Heart right ventricle (tissue), 16 donors: ENCODE measurements around the gene PIWIL4. TPM values are rescaled to one million over a fixed set of nuclear protein-coding genes. Genes with fewer than 3 reads are reported as not detected.

Experiments used
- ATAC-seq, 8 donors: fragments of 200-7000 bp; cut with Tn5 transposase; one replicate each; pipeline ENCODE4 v1.9.1; 2020; ENCODE audit warnings: mild to moderate bottlenecking in 8 of 8, moderate library complexity in 8 of 8, moderate number of reproducible peaks in 1 of 8
- DNase-seq, 2 donors: peaks; one replicate each; pipeline ENCODE4 v3.0.0-alpha.2; 2020
- H3K27ac ChIP-seq, 10 donors: fragments of 200-600 bp; sonication (generic) in 2 of 10; one replicate each; pipeline versions ENCODE4 v1.5.0 to v1.8.0; 2020 to 2022; ENCODE audit warnings: mild to moderate bottlenecking in 3 of 10
- H3K27me3 ChIP-seq, 7 donors: fragments of 200-600 bp; one replicate each; pipeline ENCODE4 v1.8.0; 2021 to 2022; ENCODE audit warnings: mild to moderate bottlenecking in 2 of 7
- H3K36me3 ChIP-seq, 9 donors: fragments of 200-600 bp; sonication (generic) in 1 of 9; one replicate each; pipeline versions ENCODE4 v1.5.0 to v1.8.0; 2020 to 2022; ENCODE audit warnings: mild to moderate bottlenecking in 2 of 9
- H3K4me1 ChIP-seq, 9 donors: fragments of 200-600 bp; sonication (generic) in 1 of 9; one replicate each; pipeline versions ENCODE4 v1.5.0 to v1.8.0; 2020 to 2022; ENCODE audit warnings: mild to moderate bottlenecking in 4 of 9
- H3K4me3 ChIP-seq, 10 donors: fragments of 200-600 bp; sonication (generic) in 2 of 10; one replicate each; pipeline versions ENCODE4 v1.5.0 to v1.8.0; 2020 to 2022; ENCODE audit warnings: mild to moderate bottlenecking in 7 of 10, moderate library complexity in 2 of 10
- H3K9me3 ChIP-seq, 11 donors: fragments of 200-600 bp in 10 of 11; sonication (generic) in 2 of 11; one replicate each; pipeline versions ENCODE4 v1.5.0 to v1.8.0; 2013 to 2022; ENCODE audit warnings: mild to moderate bottlenecking in 2 of 11, control low read depth in 1 of 11, moderate library complexity in 1 of 11
- WGBS, 2 donors: extraction: QIAGEN DNeasy Blood & Tissue Kit; methylation state at CpG; one replicate each; pipeline ENCODE4 v1.1.7; 2013; ENCODE audit warnings: inconsistent platforms in 1 of 2; 5-methylcytosine and 5-hydroxymethylcytosine counted together
- intact Hi-C, 10 donors: fragments of 100-400 bp; cut with DNase I; formaldehyde crosslinking; loops; one replicate each; pipeline versions ENCODE4 v1.11.1 to v1.14.2; 2022
- long read RNA-seq, 3 donors: library from polyadenylated mRNA; unstranded; transcript quantifications; one replicate each; pipeline ENCODE4 v2.0.0, GENCODE V29; 2020 to 2021
- polyA plus RNA-seq, 2 donors: library from polyadenylated mRNA; stranded (reverse); fragments of 200-250 nt; gene quantifications; one replicate each; pipeline ENCODE4 v1.2.3, GENCODE V29; 2013
- total RNA-seq, 10 donors: library from RNA; stranded (reverse); fragmentation: NEBNext Ultra II Directional in 3 of 10; extraction: Animal tissue kit (Norgen Biotek cat#: 25700) in 3 of 10; gene quantifications; one replicate each; pipeline versions ENCODE4 v1.2.1 to v1.2.4, GENCODE V29; 2021 to 2023
- TF ChIP-seq, protein P1 (sequence below), 9 donors: fragments of 200-600 bp; sonication (generic) in 2 of 9; IDR thresholded peaks; one replicate each; pipeline versions ENCODE4 v1.5.0 to v1.8.0; 2021 to 2022; ENCODE audit warnings: antibody characterized with exemption in 9 of 9, mild to moderate bottlenecking in 5 of 9, moderate library complexity in 1 of 9
- donor health status: Arrhythmogenic right ventricular cardiomyopathy.
- donor health status: ischemic (EF 13 %, LVEDD 7.1; RV severe dilation, severe dysfunction).
- donor health status: healthy with polysubstance abuse.
- donor health status: DM: no; HTN: yes; CAD: no.
- donor health status: DM: no; HTN: no; CAD: no.
- donor health status: ischemic (EF 25% LVEDD 6.9; RV normal size, moderate dysfunction).
- donor health status: ischemic (EF 25% LVEDD 5.7; RV mildly dilated, moderate dysfunction).
- donor health status: healthy.
- donor health status: DM: yes; HTN: yes; CAD: no.
- donor health status: Ischemic cardiomyopathy.
- donor health status: ischemic (EF 35%, LVEDD 5.7; RV mildly dilated, moderate dysfunction).
- donor health status: nonischemic (EF 11% LVEDD 7.7; RV severe dilation, severe dysfunction).
- donor health status: DM: yes; HTN: yes; CAD: no.
- donor health status: PGD.
- donor health status: ischemic (EF 29% LVEDD 5.4; RV normal size, mild dysfunction).
- donor health status: nonischemic (EF 23%, LVEDD 6.1; RV moderate dilation, normal function).

The PIWIL4 gene
- total RNA-seq (1 to 10 TPM in 8 of 10 donors, under 1 TPM in 2; 0.37 to 1.9 (median 1.3) TPM), polyA plus RNA-seq (1 to 10 TPM in 1 of 2 donors, under 1 TPM in 1; 0.70 to 2.6 TPM)
- long read RNA-seq, donor 1 = 0 reads
- long read RNA-seq, donor 2 = 0 reads
- long read RNA-seq, donor 3 = 0 reads

DNA sequence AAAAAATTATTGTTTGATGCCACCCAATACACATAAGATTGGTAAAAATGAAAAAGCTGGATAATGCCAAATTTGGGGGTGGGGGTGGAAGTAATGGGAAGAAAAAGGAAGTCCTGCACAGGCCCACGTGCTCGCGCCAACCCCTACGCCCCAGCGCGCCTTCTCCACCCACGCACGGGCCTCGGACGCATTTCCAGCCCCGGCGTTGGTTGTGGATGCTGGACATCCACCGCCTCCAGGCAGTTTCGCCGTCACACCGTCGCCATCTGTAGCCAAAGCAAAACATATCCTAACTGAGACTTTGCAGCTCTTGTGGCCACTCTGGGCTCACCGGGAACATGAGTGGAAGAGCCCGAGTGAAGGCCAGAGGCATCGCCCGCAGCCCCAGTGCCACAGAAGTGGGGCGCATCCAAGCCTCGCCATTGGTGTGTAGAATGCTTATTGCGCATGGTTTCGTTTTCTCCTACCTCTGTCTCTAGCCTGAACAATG, at the start of gene PIWIL4:
TSS of gene PIWIL4 (plus strand) at position 188 of the 490 bp plus-strand sequence. CDS start at position 339, 151 bp downstream.
- no peaks in the 10 kb centered on the region for H3K9me3 ChIP-seq

DNA sequence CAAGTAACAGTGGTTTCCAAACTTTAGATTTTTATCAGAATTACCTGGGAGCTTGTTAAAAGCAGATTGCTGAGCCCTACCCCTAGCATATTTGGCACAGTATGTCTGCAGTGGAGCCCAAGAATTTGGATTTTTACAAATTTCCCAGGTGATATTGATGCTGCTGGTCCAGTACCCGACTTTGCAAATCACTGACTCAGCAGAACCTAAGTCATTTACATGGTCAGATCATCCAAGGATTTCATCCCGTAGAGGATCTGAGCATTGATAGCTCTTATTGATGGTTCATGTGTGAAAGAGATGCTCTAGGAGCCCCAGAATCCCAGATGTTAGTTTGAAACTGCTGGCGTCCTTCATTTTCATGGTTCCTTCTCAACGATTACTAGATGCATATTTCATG, 48.9 kb upstream of the PIWIL4 start:
- no peak overlapping the region for H3K27ac ChIP-seq
- TF ChIP-seq, protein P1, sequence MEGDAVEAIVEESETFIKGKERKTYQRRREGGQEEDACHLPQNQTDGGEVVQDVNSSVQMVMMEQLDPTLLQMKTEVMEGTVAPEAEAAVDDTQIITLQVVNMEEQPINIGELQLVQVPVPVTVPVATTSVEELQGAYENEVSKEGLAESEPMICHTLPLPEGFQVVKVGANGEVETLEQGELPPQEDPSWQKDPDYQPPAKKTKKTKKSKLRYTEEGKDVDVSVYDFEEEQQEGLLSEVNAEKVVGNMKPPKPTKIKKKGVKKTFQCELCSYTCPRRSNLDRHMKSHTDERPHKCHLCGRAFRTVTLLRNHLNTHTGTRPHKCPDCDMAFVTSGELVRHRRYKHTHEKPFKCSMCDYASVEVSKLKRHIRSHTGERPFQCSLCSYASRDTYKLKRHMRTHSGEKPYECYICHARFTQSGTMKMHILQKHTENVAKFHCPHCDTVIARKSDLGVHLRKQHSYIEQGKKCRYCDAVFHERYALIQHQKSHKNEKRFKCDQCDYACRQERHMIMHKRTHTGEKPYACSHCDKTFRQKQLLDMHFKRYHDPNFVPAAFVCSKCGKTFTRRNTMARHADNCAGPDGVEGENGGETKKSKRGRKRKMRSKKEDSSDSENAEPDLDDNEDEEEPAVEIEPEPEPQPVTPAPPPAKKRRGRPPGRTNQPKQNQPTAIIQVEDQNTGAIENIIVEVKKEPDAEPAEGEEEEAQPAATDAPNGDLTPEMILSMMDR (IDR thresholded peaks at IDR 0.05) = no peak
- no peaks in the 10 kb centered on the region for H3K9me3 ChIP-seq
- no peak overlapping the region for H3K4me3 ChIP-seq
- H3K36me3 ChIP-seq = no peaks in the 10 kb centered on the region
- intact Hi-C loops = loop anchor here in 4 of 10 donors (2.0 to 5.0 kb wide), 4 partner anchors 44 to 85 kb away; no protein-coding TSS in a partner anchor
- DNase-seq = no peak
- 65 to 79% methylated on average over 4 of the region's 4 CpGs for WGBS, 2 donors
- H3K4me1 ChIP-seq = peaks cover 0 to 5% (median 0%) of the 10 kb centered on the region in 9 donors
- peaks cover 0 to 8% (median 4%) of the 10 kb centered on the region in 7 donors for H3K27me3 ChIP-seq
- no peak for ATAC-seq

More for the DNA sequence above, at the start of gene PIWIL4:
- peaks cover 0 to 17% (median 8%) of the 10 kb centered on the region in 9 donors for H3K4me1 ChIP-seq
- ATAC-seq (no peak), DNase-seq (no peak)
- TF ChIP-seq, protein P1 (IDR thresholded peaks at IDR 0.05) = no peak
- WGBS, 2 donors = 93 to 94% methylated on average over 25 of the region's 25 CpGs
- no peaks in the 10 kb centered on the region for H3K27me3 ChIP-seq
- no peaks in the 10 kb centered on the region for H3K36me3 ChIP-seq
- intact Hi-C loops = no loop called here
- H3K27ac ChIP-seq = no peak within 1 kb of the TSS
- H3K4me3 ChIP-seq = no peak within 1 kb of the TSS

DNA sequence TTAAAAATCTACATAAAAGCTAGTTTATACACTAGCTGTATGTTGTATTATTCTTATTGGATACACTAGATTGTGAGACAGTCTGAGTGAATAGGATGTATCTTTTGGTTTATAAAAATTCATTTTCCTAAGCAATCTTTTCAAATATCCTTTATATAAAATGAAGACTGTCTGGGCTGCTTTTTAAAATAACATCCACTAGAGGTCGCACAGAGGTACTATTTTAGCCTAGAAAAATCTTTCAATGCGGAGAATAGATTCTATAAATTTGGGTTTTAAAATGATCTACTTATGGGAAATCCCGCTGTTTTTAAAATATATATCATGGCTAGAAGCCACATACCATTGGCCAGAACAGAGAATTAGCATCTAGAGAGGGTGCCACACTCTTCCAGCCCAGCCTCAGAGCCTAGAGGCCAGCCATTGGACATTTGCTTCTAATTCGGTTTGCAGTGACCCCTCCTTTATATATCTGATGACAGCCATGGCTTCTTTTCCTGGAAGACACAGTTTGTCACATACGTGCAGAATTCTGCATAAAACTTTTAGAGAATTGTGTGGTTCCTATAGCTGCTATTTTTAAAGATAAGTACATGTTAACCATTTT, 47.6 kb upstream of the PIWIL4 start:
- no peak for DNase-seq
- WGBS, 2 donors = 13 to 16% methylated on average over 5 of the region's 5 CpGs
- no peaks in the 10 kb centered on the region for H3K9me3 ChIP-seq
- TF ChIP-seq, protein P1 (IDR thresholded peaks at IDR 0.05) = peak; percentile 37 to 80 (median 69)
- H3K27me3 ChIP-seq = peaks cover 0 to 8% (median 0%) of the 10 kb centered on the region in 7 donors
- no peak overlapping the region for H3K27ac ChIP-seq
- intact Hi-C loops = loop anchor here in 9 of 10 donors (2.0 to 10.0 kb wide), 6 partner anchors 38 to 375 kb away; no protein-coding TSS in a partner anchor
- H3K4me3 ChIP-seq = no peak overlapping the region
- no peaks in the 10 kb centered on the region for H3K36me3 ChIP-seq
- peak in 3 of 8 donors; percentile 23 to 46 (median 44) for ATAC-seq
- peaks cover 0 to 5% (median 0%) of the 10 kb centered on the region in 9 donors for H3K4me1 ChIP-seq

DNA sequence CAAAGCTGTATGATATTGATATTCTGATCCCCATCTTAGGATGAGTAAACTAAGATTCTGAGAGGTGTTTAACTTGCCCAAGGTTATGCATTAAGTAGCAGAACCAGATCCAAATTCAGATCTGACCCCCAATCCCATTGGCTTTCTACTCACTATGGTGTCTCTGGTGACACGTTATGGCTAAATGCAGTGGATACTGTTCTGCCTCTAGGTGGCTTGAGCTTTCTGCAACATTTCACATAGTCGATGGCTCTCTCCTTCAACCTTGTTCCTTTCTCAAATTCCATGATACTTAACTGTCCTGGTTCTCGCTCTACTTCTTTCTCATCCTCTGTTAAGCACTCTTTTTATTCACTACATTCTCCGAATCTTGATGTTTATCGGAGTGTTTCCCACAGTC, 45.5 kb upstream of the PIWIL4 start:
- 49 to 68% methylated on average over 5 of the region's 5 CpGs for WGBS, 2 donors
- intact Hi-C loops = loop anchor here in 8 of 10 donors (2.0 to 10.0 kb wide), 5 partner anchors 36 to 373 kb away; no protein-coding TSS in a partner anchor

More for the DNA sequence above, 45.5 kb upstream of the PIWIL4 start:
- H3K4me1 ChIP-seq = peaks cover 0 to 16% (median 0%) of the 10 kb centered on the region in 9 donors
- TF ChIP-seq, protein P1 (IDR thresholded peaks at IDR 0.05) = peak in 5 of 9 donors; percentile 11 to 48 (median 36)
- no peak overlapping the region for H3K4me3 ChIP-seq
- H3K27ac ChIP-seq = no peak overlapping the region
- DNase-seq (no peak), ATAC-seq (peak in 2 of 8 donors; percentile 50 to 56)
- H3K9me3 ChIP-seq = no peaks in the 10 kb centered on the region
- no peaks in the 10 kb centered on the region for H3K36me3 ChIP-seq
- H3K27me3 ChIP-seq = peaks cover 0 to 5% (median 0%) of the 10 kb centered on the region in 7 donors
